Loucy (cell line): ENCODE results near the gene ICAM4.
"Not testable (repeated sequence)": the region's sequence is repeated elsewhere in the genome, so short reads cannot be mapped to it uniquely, and the experiment has no call there.

Experiments
- H2AFZ ChIP-seq: fragments of 200-600 bp; sonication (generic); 2 replicates; pipeline ENCODE4 v1.6.0; 2016; ENCODE audit warnings: antibody characterized with exemption, mild to moderate bottlenecking, low read length, moderate library complexity
- H3F3A ChIP-seq: fragments of 200-600 bp; 2 replicates; pipeline ENCODE4 v1.6.0; 2016; ENCODE audit warnings: antibody characterized with exemption, low read depth, mild to moderate bottlenecking
- H3K27me3 ChIP-seq: fragments of 200-600 bp; sonication (generic); 2 replicates; pipeline ENCODE4 v1.6.1; 2014; ENCODE audit warnings: low read length, mild to moderate bottlenecking; ENCODE audit not compliant: insufficient read depth, poor library complexity, severe bottlenecking
- H3K36me3 ChIP-seq: fragments of 200-600 bp; sonication (generic); 2 replicates; pipeline ENCODE4 v1.6.1; 2016; ENCODE audit warnings: low read length; ENCODE audit not compliant: insufficient read depth
- H3K4me1 ChIP-seq: fragments of 200-600 bp; sonication (generic); 2 replicates; pipeline ENCODE4 v1.5.1; 2014; ENCODE audit warnings: low read length, mild to moderate bottlenecking; ENCODE audit not compliant: insufficient read depth, poor library complexity, severe bottlenecking
- H3K4me2 ChIP-seq: fragments of 200-600 bp; sonication (generic); 2 replicates; pipeline ENCODE4 v1.6.0; 2014; ENCODE audit warnings: antibody characterized with exemption, low read length, low read depth, mild to moderate bottlenecking; ENCODE audit not compliant: poor library complexity, severe bottlenecking
- H3K4me3 ChIP-seq: fragments of 200-600 bp; sonication (generic); 2 replicates; pipeline ENCODE4 v1.5.1; 2014; ENCODE audit warnings: low read length, mild to moderate bottlenecking, mixed read lengths; ENCODE audit not compliant: poor library complexity, severe bottlenecking
- H3K79me2 ChIP-seq: fragments of 200-600 bp; sonication (generic); 2 replicates; pipeline ENCODE4 v1.6.1; 2014; ENCODE audit warnings: low read length; ENCODE audit not compliant: insufficient read depth
- H3K9ac ChIP-seq: fragments of 200-600 bp; sonication (generic); 2 replicates; pipeline ENCODE4 v1.6.0; 2014; ENCODE audit warnings: mild to moderate bottlenecking, low read depth, low read length, moderate library complexity; ENCODE audit not compliant: poor library complexity, severe bottlenecking
- H3K9me2 ChIP-seq: fragments of 200-600 bp; sonication (generic); replicated peaks from 2 replicates; pipeline ENCODE4 v1.6.1; 2016; ENCODE audit warnings: low read depth, low read length, mixed read lengths
- H3K9me3 ChIP-seq: fragments of 200-600 bp; sonication (generic); 2 replicates; pipeline ENCODE4 v1.6.1; 2014; ENCODE audit warnings: mild to moderate bottlenecking, antibody characterized with exemption, low read length, low read depth; ENCODE audit not compliant: insufficient read depth
- H4K20me1 ChIP-seq: fragments of 200-600 bp; sonication (generic); 2 replicates; pipeline ENCODE4 v1.6.0; 2014; ENCODE audit warnings: antibody characterized with exemption, low read length, mild to moderate bottlenecking; ENCODE audit not compliant: insufficient read depth, poor library complexity, severe bottlenecking
- EZH2phosphoT487 ChIP-seq: fragments of 200-600 bp; IDR thresholded peaks from 2 replicates; pipeline ENCODE4 v1.6.1; 2018; ENCODE audit warnings: antibody characterized with exemption, mild to moderate bottlenecking, moderate library complexity, borderline replicate concordance
- TF ChIP-seq, protein P1 (sequence below): fragments of 200-600 bp; sonication (generic); conservative IDR thresholded peaks from 2 replicates; pipeline ENCODE4 v1.5.1; 2014; ENCODE audit warnings: mild to moderate bottlenecking, antibody characterized with exemption, low read length

The ICAM4 gene

GRCh38 chr19:10333758-10334587 is 47.2 kb downstream of the ICAM4 start:
- Histone ChIP-seq H4K20me1 (peaks cover 42% of the 10 kb centered on the region), H3K27me3 (no peaks in the 10 kb centered on the region), H3K4me1 (peaks cover 30% of the 10 kb centered on the region), H3K4me2 (peak overlapping the region; percentile 89), H3K4me3 (peak overlapping the region; percentile 87), H3K36me3 (peaks cover 18% of the 10 kb centered on the region), H2AFZ (no peak overlapping the region), H3F3A (0 out of 2 replicates have a peak, but pooled peaks cover 7% of the 10 kb centered on the region), H3K79me2 (peaks cover 74% of the 10 kb centered on the region), H3K9ac (peak overlapping the region; percentile 81), H3K9me3 (no peaks in the 10 kb centered on the region), H3K9me2 (no peaks in the 10 kb centered on the region)
- no peak for TF ChIP-seq EZH2phosphoT487
- TF ChIP-seq, protein P1, sequence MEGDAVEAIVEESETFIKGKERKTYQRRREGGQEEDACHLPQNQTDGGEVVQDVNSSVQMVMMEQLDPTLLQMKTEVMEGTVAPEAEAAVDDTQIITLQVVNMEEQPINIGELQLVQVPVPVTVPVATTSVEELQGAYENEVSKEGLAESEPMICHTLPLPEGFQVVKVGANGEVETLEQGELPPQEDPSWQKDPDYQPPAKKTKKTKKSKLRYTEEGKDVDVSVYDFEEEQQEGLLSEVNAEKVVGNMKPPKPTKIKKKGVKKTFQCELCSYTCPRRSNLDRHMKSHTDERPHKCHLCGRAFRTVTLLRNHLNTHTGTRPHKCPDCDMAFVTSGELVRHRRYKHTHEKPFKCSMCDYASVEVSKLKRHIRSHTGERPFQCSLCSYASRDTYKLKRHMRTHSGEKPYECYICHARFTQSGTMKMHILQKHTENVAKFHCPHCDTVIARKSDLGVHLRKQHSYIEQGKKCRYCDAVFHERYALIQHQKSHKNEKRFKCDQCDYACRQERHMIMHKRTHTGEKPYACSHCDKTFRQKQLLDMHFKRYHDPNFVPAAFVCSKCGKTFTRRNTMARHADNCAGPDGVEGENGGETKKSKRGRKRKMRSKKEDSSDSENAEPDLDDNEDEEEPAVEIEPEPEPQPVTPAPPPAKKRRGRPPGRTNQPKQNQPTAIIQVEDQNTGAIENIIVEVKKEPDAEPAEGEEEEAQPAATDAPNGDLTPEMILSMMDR: no peak

DNA sequence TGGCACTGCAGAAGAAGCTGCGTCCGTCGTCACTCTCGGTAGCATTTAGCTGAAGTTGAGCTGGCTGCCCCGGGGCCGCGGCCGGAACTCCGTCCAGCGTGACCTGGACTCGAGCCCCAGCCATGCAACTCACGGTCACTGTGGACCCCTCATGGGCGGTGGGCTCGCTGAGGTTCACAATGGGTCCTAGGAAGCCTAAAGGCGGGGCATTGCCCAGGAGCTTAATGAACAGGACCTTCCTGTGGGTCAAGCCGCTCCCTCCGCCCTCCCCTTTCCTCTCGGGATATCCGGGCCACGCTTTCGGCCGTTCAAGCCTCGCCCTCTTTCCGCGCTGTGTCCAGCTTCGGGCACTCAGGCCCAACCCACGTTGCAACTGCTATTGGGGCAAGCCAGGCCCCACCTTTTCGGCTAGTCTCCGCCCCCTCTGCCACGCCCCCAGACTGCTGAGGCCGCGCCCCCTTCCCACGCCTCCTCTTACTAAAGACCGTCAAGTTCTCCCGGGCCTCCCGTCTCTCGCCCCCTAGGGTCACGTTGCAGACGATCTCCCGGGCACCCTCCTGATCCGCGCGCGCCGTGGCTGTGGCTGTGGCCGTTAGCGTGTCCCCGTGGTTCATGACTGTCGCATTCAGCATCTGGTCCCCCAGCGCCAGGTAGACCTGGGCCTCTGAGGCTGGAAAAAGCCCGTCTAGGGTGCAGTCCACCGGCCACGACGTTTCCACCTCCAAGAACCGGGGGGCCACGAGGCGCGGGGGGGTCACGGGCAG is 48.0 kb downstream of the ICAM4 start:
- Histone ChIP-seq H3K9me2 (no peaks in the 10 kb centered on the region), H3K9ac (no peak overlapping the region), H2AFZ (no peak overlapping the region), H3K27me3 (no peaks in the 10 kb centered on the region), H3K4me3 (peak overlapping the region; percentile 87), H3K79me2 (peaks cover 71% of the 10 kb centered on the region), H3K4me1 (peaks cover 35% of the 10 kb centered on the region), H3F3A (0 out of 2 replicates have a peak, but pooled peaks cover 7% of the 10 kb centered on the region), H4K20me1 (peaks cover 34% of the 10 kb centered on the region), H3K36me3 (peaks cover 10% of the 10 kb centered on the region), H3K4me2 (peak overlapping the region; percentile 89), H3K9me3 (no peaks in the 10 kb centered on the region)
- TF ChIP-seq EZH2phosphoT487: no peak
- TF ChIP-seq, protein P1: no peak

- Histone ChIP-seq H3K9ac (no peak overlapping the region), H2AFZ (no peak overlapping the region), H3K9me2 (no peaks in the 10 kb centered on the region), H3K9me3 (no peaks in the 10 kb centered on the region), H3K4me1 (peaks cover 35% of the 10 kb centered on the region), H3K4me3 (no peak overlapping the region), H4K20me1 (peaks cover 27% of the 10 kb centered on the region), H3K4me2 (no peak overlapping the region), H3K79me2 (peaks cover 64% of the 10 kb centered on the region), H3K27me3 (no peaks in the 10 kb centered on the region), H3F3A (0 out of 2 replicates have a peak, but pooled peaks cover 7% of the 10 kb centered on the region), H3K36me3 (peaks cover 3% of the 10 kb centered on the region)
- TF ChIP-seq, protein P1: no peak
- TF ChIP-seq EZH2phosphoT487: no peak
Measured at GRCh38 chr19:10335352-10335985, 48.7 kb downstream of the ICAM4 start.

DNA sequence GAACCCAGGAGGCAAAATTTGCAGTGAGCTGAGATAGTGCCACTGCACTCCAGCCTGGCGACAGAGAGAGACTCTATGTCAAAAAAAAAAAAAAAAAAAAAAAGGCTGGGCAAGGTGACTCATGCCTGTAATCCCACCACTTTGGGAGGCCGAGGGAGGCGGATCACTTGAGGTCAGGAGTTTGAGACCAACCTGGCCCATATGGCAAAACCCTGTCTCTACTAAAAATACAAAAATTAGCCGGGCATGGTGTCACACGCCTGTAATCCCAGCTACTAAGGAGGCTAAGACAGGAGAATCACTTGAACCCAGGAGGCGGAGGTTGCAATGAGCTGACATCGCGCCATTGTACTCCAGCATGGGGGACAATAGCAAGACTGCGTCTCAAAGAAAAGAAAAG is 50.0 kb downstream of the ICAM4 start:
- H3K79me2 ChIP-seq: peaks cover 53% of the 10 kb centered on the region
- not testable (repeated sequence) for H3K9me2 ChIP-seq, H3K36me3 ChIP-seq, H3K9me3 ChIP-seq, H3F3A ChIP-seq, H3K9ac ChIP-seq, H3K4me2 ChIP-seq, H3K27me3 ChIP-seq, H3K4me3 ChIP-seq, H2AFZ ChIP-seq
- peaks cover 36% of the 10 kb centered on the region for H3K4me1 ChIP-seq
- peaks cover 22% of the 10 kb centered on the region for H4K20me1 ChIP-seq
